K562 (cell line): ENCODE results near the gene FRMD3. TPM values are rescaled to one million over a fixed set of nuclear protein-coding genes. Genes with fewer than 3 reads are reported as not detected.

Experiments
- ATAC-seq: fragments of 200-7000 bp; cut with Tn5 transposase; 3 replicates; pipeline ENCODE4 v1.9.1; 2020; ENCODE audit warnings: moderate library complexity
- BruUV-seq: library from RNA; stranded (reverse); fragments of 400-500 nt; replicated peaks from 2 replicates; lab custom pipeline; 2021; lab: Mats Ljungman, UMichigan
- CTCF ChIA-PET: fragments of 300-600 bp; formaldehyde crosslinking; extraction: SDS; loops from one replicate; lab custom pipeline; 2021; ENCODE audit warnings: low intra/inter-chr PET ratio; lab: Yijun Ruan, JAX
- POLR2A ChIA-PET: fragments of 300-600, 350-650 bp; sonication (Branson Sonifier 250); formaldehyde crosslinking; extraction: SDS; loops from one replicate; lab custom pipeline; 2021; ENCODE audit warnings: antibody characterized with exemption, inconsistent platforms; lab: Yijun Ruan, JAX
- DNase-seq, 4 experiments: peaks; one replicate each; pipeline versions ENCODE4 v3.0.0 to v3.0.0-alpha.2; 2011 to 2018; ENCODE audit warnings: low spot score in 3 of 4, mixed read lengths in 3 of 4; ENCODE audit errors: extremely low read depth in 1 of 4
- FAIRE-seq: peaks from 2 replicates; lab custom pipeline; 2011; peaks lifted over from hg19 to GRCh38; lab: Jason Lieb, UNC
- H2AFZ ChIP-seq: 2 replicates; pipeline ENCODE4 v1.6.0; 2011; ENCODE audit warnings: low read depth, low read length, control low read depth, inconsistent platforms
- H3K27ac ChIP-seq: fragments of 200-600 bp; 3 replicates; pipeline ENCODE4 v1.8.0; 2011; ENCODE audit warnings: low read depth, mild to moderate bottlenecking, control low read depth, inconsistent platforms, low read length, moderate library complexity, mixed read lengths; ENCODE audit errors: extremely low read depth
- H3K27me3 ChIP-seq, 2 experiments: fragments of 300-600 bp in 1 of 2; 2 replicates in 1 of 2; 3 replicates in 1 of 2; pipeline versions ENCODE4 v1.6.0 to v1.8.0; 2011; ENCODE audit warnings: inconsistent platforms in 2 of 2, low read length in 2 of 2, mild to moderate bottlenecking in 1 of 2, mixed read lengths in 1 of 2, moderate library complexity in 1 of 2; ENCODE audit not compliant: control insufficient read depth in 2 of 2, insufficient read depth in 2 of 2
- H3K36me3 ChIP-seq: fragments of 300-600 bp; 3 replicates; pipeline ENCODE4 v1.8.0; 2011; ENCODE audit warnings: mild to moderate bottlenecking, low read length, inconsistent platforms; ENCODE audit not compliant: control insufficient read depth, insufficient read depth
- H3K4me1 ChIP-seq, 2 experiments: fragments of 200-600 bp in 1 of 2; replicated peaks in 1 of 2; 2 replicates in 1 of 2; 3 replicates in 1 of 2; pipeline versions ENCODE4 v1.5.1 to v1.8.0; 2011; ENCODE audit warnings: inconsistent platforms in 2 of 2, low read length in 2 of 2, mild to moderate bottlenecking in 1 of 2, mixed read lengths in 1 of 2, moderate library complexity in 1 of 2; ENCODE audit not compliant: control insufficient read depth in 2 of 2, insufficient read depth in 2 of 2
- H3K4me2 ChIP-seq: 2 replicates; pipeline ENCODE4 v1.6.1; 2011; ENCODE audit warnings: low read length, control low read depth, inconsistent platforms, mixed read lengths; ENCODE audit not compliant: insufficient read depth
- H3K4me3 ChIP-seq: fragments of 200-600 bp; sonication (generic), shearing (Covaris generic); 2 replicates; pipeline ENCODE4 v1.5.1; 2016; ENCODE audit warnings: control low read depth, inconsistent platforms
- H3K79me2 ChIP-seq: fragments of 200-600 bp; 3 replicates; pipeline ENCODE4 v1.8.0; 2011; ENCODE audit warnings: low read length, inconsistent platforms; ENCODE audit not compliant: control insufficient read depth, insufficient read depth
- H3K9ac ChIP-seq, 2 experiments: 2 replicates each; pipeline versions ENCODE4 v1.6.0 to v1.6.1; 2011; ENCODE audit warnings: low read depth in 2 of 2, low read length in 2 of 2, control low read depth in 1 of 2, inconsistent platforms in 1 of 2, mild to moderate bottlenecking in 1 of 2, mixed read lengths in 1 of 2; ENCODE audit not compliant: insufficient read depth in 1 of 2
- H3K9me1 ChIP-seq: one replicate; pipeline ENCODE4 v1.6.0; 2011; ENCODE audit warnings: inconsistent platforms, mild to moderate bottlenecking, low read length, moderate library complexity; ENCODE audit not compliant: control insufficient read depth, insufficient read depth
- H3K9me3 ChIP-seq: replicated peaks from 2 replicates; pipeline ENCODE4 v1.5.1; 2011; ENCODE audit warnings: low read depth, low read length, inconsistent platforms; ENCODE audit not compliant: control insufficient read depth, insufficient read depth
- H4K20me1 ChIP-seq: replicated peaks from 2 replicates; pipeline ENCODE4 v1.6.1; 2011; ENCODE audit warnings: low read length, inconsistent platforms, mixed read lengths; ENCODE audit not compliant: control insufficient read depth, insufficient read depth
- CBX5 ChIP-seq: IDR thresholded peaks from 2 replicates; pipeline ENCODE4 v1.6.1; 2014; ENCODE audit warnings: low read depth, borderline replicate concordance
- CEBPB ChIP-seq: fragments of 450-650 bp; IDR thresholded peaks from 2 replicates; pipeline ENCODE4 v1.6.1; 2016; ENCODE audit warnings: missing genetic modification characterization, missing compliant biosample characterization
- ELF4 ChIP-seq: fragments of 450-650 bp; formaldehyde crosslinking; IDR thresholded peaks from 2 replicates; pipeline ENCODE4 v1.4.0; 2022; ENCODE audit warnings: missing genetic modification characterization
- HSF4 ChIP-seq: fragments of 250-450 bp; sonication (Bioruptor Pico); IDR thresholded peaks from 2 replicates; pipeline ENCODE4 v2.1.2; 2022; ENCODE audit warnings: mild to moderate bottlenecking, moderate library complexity, borderline replicate concordance
- JUN ChIP-seq, 2 experiments: sonication (generic) in 1 of 2; formaldehyde crosslinking in 1 of 2; IDR thresholded peaks; 2 replicates each; pipeline versions ENCODE4 v1.6.1 to v1.8.0; 2012 to 2022; ENCODE audit warnings: borderline replicate concordance in 2 of 2, mild to moderate bottlenecking in 2 of 2, improper control_type of control experiment in 1 of 2, low read depth in 1 of 2, low read length in 1 of 2, missing genetic modification reagents in 1 of 2
- LARP7 ChIP-seq: fragments of 450-650 bp; IDR thresholded peaks from 2 replicates; pipeline ENCODE4 v1.6.1; 2016
- RFX7 ChIP-seq: fragments of 250-450 bp; sonication (Bioruptor Pico); IDR thresholded peaks from 2 replicates; pipeline ENCODE4 v1.5.1; 2021; ENCODE audit warnings: mild to moderate bottlenecking
- SAFB ChIP-seq: fragments of 200-400 bp; formaldehyde crosslinking; IDR thresholded peaks from 2 replicates; pipeline ENCODE4 v1.6.1; 2017; ENCODE audit warnings: low read depth, low read length, borderline replicate concordance
- ZNF175 ChIP-seq: fragments of 200-800 bp; sonication (Bioruptor generic); IDR thresholded peaks from 2 replicates; pipeline ENCODE4 v1.6.1; 2016; ENCODE audit warnings: low read depth, mild to moderate bottlenecking, missing genetic modification characterization, missing compliant biosample characterization
- WGBS: fragments of 100-300 bp; shearing (Covaris generic); methylation state at CpG from one replicate; pipeline ENCODE4 v1.1.6; 2016; ENCODE audit warnings: low coverage, mixed read lengths; ENCODE audit not compliant: insufficient coverage; ENCODE audit errors: missing lambda C conversion rate; 5-methylcytosine and 5-hydroxymethylcytosine counted together
- in situ Hi-C: fragments of 300-500 bp; cut with MboI; formaldehyde crosslinking; loops from 4 replicates; pipeline ENCODE4 v1.15.0; 2018; ENCODE audit warnings: inconsistent platforms, mixed read lengths
- intact Hi-C: fragments of 100-400 bp; cut with micrococcal nuclease; formaldehyde crosslinking; loops from 2 replicates; pipeline ENCODE4 v1.14.2; 2022
- polyA plus RNA-seq, 8 experiments: library from polyadenylated mRNA; depleted of rRNA in 4 of 8; stranded (reverse) in 5 of 8; unstranded in 3 of 8; fragments of >200 nt; fragmentation: Nextera tagmentation in 2 of 8; fragmentation: Illumina TruSeq in 1 of 8; extraction: Ambion mirVana in 2 of 8; extraction: Trizol in 1 of 8; gene quantifications; 2 replicates each; pipeline versions ENCODE4 v1.2.1 to v1.2.3, GENCODE V29; 2011 to 2014; ENCODE audit warnings: inconsistent platforms in 1 of 8, missing spikeins in 1 of 8
- total RNA-seq, 7 experiments: library from RNA; depleted of rRNA in 6 of 7; stranded (reverse); fragments of >200 nt in 6 of 7; fragmentation: Illumina TruSeq in 2 of 7; extraction: Trizol in 2 of 7; gene quantifications; 2 replicates each; pipeline versions ENCODE4 v1.2.1 to v1.2.3, GENCODE V29; 2011 to 2021; ENCODE audit warnings: low replicate concordance in 1 of 7
- TF ChIP-seq, protein P1 (sequence below): sonication (generic); formaldehyde crosslinking; IDR thresholded peaks from 2 replicates; pipeline ENCODE4 v1.9.0; 2022; ENCODE audit warnings: mild to moderate bottlenecking, missing genetic modification reagents
- TF ChIP-seq, protein P2 (sequence below): sonication (generic); formaldehyde crosslinking; IDR thresholded peaks from 2 replicates; pipeline ENCODE4 v1.8.0; 2022; ENCODE audit warnings: mild to moderate bottlenecking, missing genetic modification reagents
- TF ChIP-seq, protein P3 (sequence below): IDR thresholded peaks from 2 replicates; pipeline ENCODE4 v1.6.1; 2011; ENCODE audit warnings: borderline replicate concordance, low read depth, mild to moderate bottlenecking, moderate library complexity, low read length; ENCODE audit not compliant: insufficient read depth, poor library complexity, severe bottlenecking

FRMD3 gene
- total and polyA plus RNA-seq, 9 of the 15 experiments (the other 6 are each of a cell fraction or from before 2014, with no cell fraction given), result 0.09 to 0.51 (median 0.21) TPM

DNA sequence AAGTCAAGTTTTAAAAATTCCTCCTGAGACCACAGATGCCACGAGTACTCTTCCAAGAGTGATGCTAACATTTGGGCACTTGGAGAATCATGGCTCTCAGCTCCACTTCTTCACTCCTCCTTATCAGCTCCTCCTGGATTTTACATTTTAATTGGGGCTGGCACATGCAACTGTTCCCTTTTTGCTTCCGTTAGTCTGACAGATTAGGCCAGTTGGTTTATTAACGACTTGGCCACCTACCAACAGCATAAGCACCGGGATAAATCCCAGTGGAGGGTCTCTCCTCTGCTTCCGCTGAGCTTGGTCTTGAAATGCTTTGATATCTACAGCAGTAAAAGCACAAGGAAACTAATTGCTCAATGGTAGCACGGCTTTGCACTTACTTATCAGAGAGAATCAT, 340.6 kb downstream of the FRMD3 start:
- no peaks in the 10 kb centered on the region for H3K4me1 ChIP-seq
- ATAC-seq (no peak), DNase-seq (no peak), FAIRE-seq (no peak)
- no peak overlapping the region for H3K9ac ChIP-seq
- ChIA-PET CTCF (interaction anchor here (0.6 kb wide), 1 partner anchor 399 kb away, joined by 3 read pairs; no protein-coding TSS in a partner anchor), POLR2A (no interaction called here)
- in situ Hi-C loops, result no loop called here
- TF ChIP-seq CEBPB (tag) (no peak), SAFB (no peak), ELF4 (no peak), HSF4 (CRISPR knock-in tag) (no peak), LARP7 (no peak), ZNF175 (CRISPR knock-in tag) (no peak), CBX5 (no peak), JUN (IDR thresholded peaks at IDR 0.05; ENCODE audit: borderline replicate concordance, low read depth, low read length) (no peak), JUN (CRISPR knock-in tag; IDR thresholded peaks at IDR 0.05; ENCODE audit: borderline replicate concordance) (no peak), RFX7 (no peak)
- TF ChIP-seq, protein P1, sequence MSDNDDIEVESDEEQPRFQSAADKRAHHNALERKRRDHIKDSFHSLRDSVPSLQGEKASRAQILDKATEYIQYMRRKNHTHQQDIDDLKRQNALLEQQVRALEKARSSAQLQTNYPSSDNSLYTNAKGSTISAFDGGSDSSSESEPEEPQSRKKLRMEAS, result no peak
- TF ChIP-seq, protein P2, sequence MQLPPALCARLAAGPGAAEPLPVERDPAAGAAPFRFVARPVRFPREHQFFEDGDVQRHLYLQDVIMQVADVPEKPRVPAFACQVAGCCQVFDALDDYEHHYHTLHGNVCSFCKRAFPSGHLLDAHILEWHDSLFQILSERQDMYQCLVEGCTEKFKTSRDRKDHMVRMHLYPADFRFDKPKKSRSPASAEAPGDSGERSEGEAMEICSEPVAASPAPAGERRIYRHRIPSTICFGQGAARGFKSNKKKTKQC, result no peak
- TF ChIP-seq, protein P3, sequence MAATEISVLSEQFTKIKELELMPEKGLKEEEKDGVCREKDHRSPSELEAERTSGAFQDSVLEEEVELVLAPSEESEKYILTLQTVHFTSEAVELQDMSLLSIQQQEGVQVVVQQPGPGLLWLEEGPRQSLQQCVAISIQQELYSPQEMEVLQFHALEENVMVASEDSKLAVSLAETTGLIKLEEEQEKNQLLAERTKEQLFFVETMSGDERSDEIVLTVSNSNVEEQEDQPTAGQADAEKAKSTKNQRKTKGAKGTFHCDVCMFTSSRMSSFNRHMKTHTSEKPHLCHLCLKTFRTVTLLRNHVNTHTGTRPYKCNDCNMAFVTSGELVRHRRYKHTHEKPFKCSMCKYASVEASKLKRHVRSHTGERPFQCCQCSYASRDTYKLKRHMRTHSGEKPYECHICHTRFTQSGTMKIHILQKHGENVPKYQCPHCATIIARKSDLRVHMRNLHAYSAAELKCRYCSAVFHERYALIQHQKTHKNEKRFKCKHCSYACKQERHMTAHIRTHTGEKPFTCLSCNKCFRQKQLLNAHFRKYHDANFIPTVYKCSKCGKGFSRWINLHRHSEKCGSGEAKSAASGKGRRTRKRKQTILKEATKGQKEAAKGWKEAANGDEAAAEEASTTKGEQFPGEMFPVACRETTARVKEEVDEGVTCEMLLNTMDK, result no peak
- no peak overlapping the region for H2AFZ ChIP-seq
- H4K20me1 ChIP-seq, result no peaks in the 10 kb centered on the region
- WGBS, result 3% methylated on average over 6 of the region's 6 CpGs
- H3K4me2 ChIP-seq, result no peak overlapping the region
- H3K4me3 ChIP-seq, result no peak overlapping the region
- no peaks in the 10 kb centered on the region for H3K36me3 ChIP-seq
- H3K9me1 ChIP-seq, result no peaks in the 10 kb centered on the region
- BruUV-seq, result no TSS peak
- H3K79me2 ChIP-seq, result no peaks in the 10 kb centered on the region
- no peak overlapping the region for H3K27ac ChIP-seq
- no peaks in the 10 kb centered on the region for H3K9me3 ChIP-seq
- H3K27me3 ChIP-seq, result no peaks in the 10 kb centered on the region
- intact Hi-C loops, result loop anchor here (5.0 to 10.0 kb wide), 2 partner anchors 135 to 397 kb away; no protein-coding TSS in a partner anchor
